ENCODE results near the gene TEC.

GRCh38 chr4:48275686-48276085 is 6.0 kb upstream of the TEC start:
- TF ChIP-seq EZH2phosphoT487 (IDR thresholded peaks at IDR 0.05) (no peak), EZH2 (IDR thresholded peaks at IDR 0.05) (no peak), CTCF (IDR thresholded peaks at IDR 0.05) (no peak)

Data from neural progenitor cell (in vitro differentiated cells).